Inflammatory macrophage (primary cell): ENCODE measurements around the gene RPL18A.

Experiments
- DNase-seq, 2 donors: peaks; one replicate each; pipeline ENCODE4 v3.0.0-alpha.2; 2020 to 2022
- total RNA-seq, 18 experiments: gene quantifications; one replicate each; lab custom pipeline; 2026; ENCODE audit warnings: mixed read lengths in 6 of 18, inconsistent platforms in 2 of 18; lab: John Stamatoyannopoulos, UW

Gene RPL18A
- total RNA-seq = 79.8 to 155 (median 122) reads per million in 18 experiments

- DNase-seq = peak; percentile 100
These were observed at the start of gene RPL18A for GRCh38 chr19:17859533-17860330. RPL18A (plus strand) TSS chr19:17859910; CDS start chr19:17859957, 47 bp downstream.

- no peak for DNase-seq
These were observed 48.6 kb upstream of the RPL18A start for GRCh38 chr19:17811103-17811502.

GRCh38 chr19:17811681-17812080, 48.0 kb upstream of the RPL18A start:
- DNase-seq = no peak

GRCh38 chr19:17812099-17812498, 47.6 kb upstream of the RPL18A start:
- DNase-seq = no peak

- DNase-seq = no peak
These were observed 41.9 kb upstream of the RPL18A start for GRCh38 chr19:17817668-17818363.

- DNase-seq = no peak
These were observed 38.5 kb upstream of the RPL18A start, which contains the start of gene INSL3 for GRCh38 chr19:17821190-17821589. INSL3 (minus strand) TSS chr19:17821519; CDS start chr19:17821506, 13 bp downstream.

- DNase-seq = no peak
These were observed 35.4 kb upstream of the RPL18A start for GRCh38 chr19:17824339-17824738.

GRCh38 chr19:17826508-17827056, 33.1 kb upstream of the RPL18A start:
- DNase-seq = no peak

- no peak for DNase-seq
These were observed 29.7 kb upstream of the RPL18A start for GRCh38 chr19:17829855-17830566.

GRCh38 chr19:17830567-17831418, 28.9 kb upstream of the RPL18A start:
- DNase-seq = no peak

- DNase-seq = no peak
These were observed 28.3 kb upstream of the RPL18A start for GRCh38 chr19:17831419-17831888.

- DNase-seq = no peak
These were observed 27.1 kb upstream of the RPL18A start for GRCh38 chr19:17832443-17833208.

- DNase-seq = no peak
These were observed 25.1 kb upstream of the RPL18A start for GRCh38 chr19:17834350-17835181.

- no peak for DNase-seq
These were observed 24.3 kb upstream of the RPL18A start for GRCh38 chr19:17835182-17836006.

GRCh38 chr19:17836530-17836929, 23.2 kb upstream of the RPL18A start:
- no peak for DNase-seq

GRCh38 chr19:17837972-17838371, 21.7 kb upstream of the RPL18A start:
- peak in 1 of 2 donors; percentile 24 for DNase-seq

- no peak for DNase-seq
These were observed 19.7 kb upstream of the RPL18A start for GRCh38 chr19:17840019-17840418.

- DNase-seq = no peak
These were observed 18.3 kb upstream of the RPL18A start for GRCh38 chr19:17841371-17841809.
